KMS-11 (cell line): Measurements from ENCODE around the gene ERCC2.
"Not testable (repeated sequence)": the region's sequence is repeated elsewhere in the genome, so short reads cannot be mapped to it uniquely, and the experiment has no call there.

Experiments
- H2AFZ ChIP-seq: fragments of 200-600 bp; sonication (generic); 2 replicates; pipeline ENCODE4 v1.6.1; 2016; ENCODE audit warnings: antibody characterized with exemption, mixed run types, low read depth
- H3K27ac ChIP-seq: fragments of 200-600 bp; sonication (generic); 2 replicates; pipeline ENCODE4 v1.6.1; 2016; ENCODE audit warnings: mild to moderate bottlenecking, mixed run types
- H3K27me3 ChIP-seq: fragments of 200-600 bp; sonication (generic); 2 replicates; pipeline ENCODE4 v1.6.1; 2017; ENCODE audit warnings: mild to moderate bottlenecking, low read depth, mixed run types, moderate library complexity; ENCODE audit not compliant: insufficient read depth
- H3K36me3 ChIP-seq: fragments of 200-600 bp; sonication (generic); 2 replicates; pipeline ENCODE4 v1.6.1; 2017; ENCODE audit warnings: mild to moderate bottlenecking, mixed run types; ENCODE audit not compliant: insufficient read depth
- H3K4me1 ChIP-seq: fragments of 200-600 bp; sonication (generic); 2 replicates; pipeline ENCODE4 v1.6.1; 2016; ENCODE audit warnings: mild to moderate bottlenecking, low read depth, mixed run types; ENCODE audit not compliant: poor library complexity, severe bottlenecking
- H3K4me2 ChIP-seq: fragments of 200-600 bp; sonication (generic); 2 replicates; pipeline ENCODE4 v1.7.0; 2016; ENCODE audit warnings: mild to moderate bottlenecking, mixed run types
- H3K4me3 ChIP-seq: fragments of 200-600 bp; sonication (generic); IDR thresholded peaks from 2 replicates; pipeline ENCODE4 v1.6.1; 2017; ENCODE audit warnings: low read depth, low read length, mixed read lengths; ENCODE audit not compliant: insufficient read depth
- H3K79me2 ChIP-seq: fragments of 200-600 bp; sonication (generic); 2 replicates; pipeline ENCODE4 v1.6.1; 2016; ENCODE audit warnings: low read depth, mixed run types; ENCODE audit not compliant: insufficient read depth
- H3K9ac ChIP-seq: fragments of 200-600 bp; sonication (generic); 2 replicates; pipeline ENCODE4 v1.6.1; 2016; ENCODE audit warnings: mild to moderate bottlenecking, mixed run types
- H4K20me1 ChIP-seq: fragments of 200-600 bp; sonication (generic); 2 replicates; pipeline ENCODE4 v1.6.1; 2016; ENCODE audit warnings: mild to moderate bottlenecking, mixed run types; ENCODE audit not compliant: insufficient read depth
- TF ChIP-seq, protein P1 (sequence below): fragments of 200-600 bp; sonication (generic); conservative IDR thresholded peaks from 2 replicates; pipeline ENCODE4 v1.6.1; 2017; ENCODE audit warnings: low read depth, mild to moderate bottlenecking, antibody characterized with exemption, low read length, moderate library complexity, mixed read lengths

Gene ERCC2

DNA sequence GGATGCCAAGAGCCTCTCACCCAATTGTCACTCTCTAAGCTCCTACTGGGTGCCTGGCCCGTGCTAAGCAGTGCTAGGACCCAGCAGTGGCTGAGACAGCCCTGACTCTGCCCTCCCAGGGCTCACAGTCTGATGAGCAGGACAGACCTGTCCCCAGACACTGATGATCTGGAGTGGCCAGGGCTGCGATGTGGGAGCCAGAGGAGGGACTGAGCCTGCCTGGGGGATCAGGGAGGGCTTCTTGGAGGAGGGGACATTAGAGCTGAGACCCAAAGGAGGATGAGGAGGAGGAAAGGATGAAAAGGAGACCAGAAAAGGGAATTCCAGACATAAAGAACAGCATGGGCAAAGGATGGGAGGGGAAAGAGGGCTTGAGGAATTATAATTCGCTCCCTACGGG, 46.8 kb upstream of the ERCC2 start:
- Histone ChIP-seq H3K9ac (no peak overlapping the region), H3K4me2 (no peak overlapping the region), H3K27me3 (no peaks in the 10 kb centered on the region), H3K4me3 (no peak overlapping the region), H3K36me3 (no peaks in the 10 kb centered on the region), H4K20me1 (no peaks in the 10 kb centered on the region), H3K4me1 (peaks cover 45% of the 10 kb centered on the region), H2AFZ (no peak overlapping the region), H3K27ac (no peak overlapping the region), H3K79me2 (peaks cover 9% of the 10 kb centered on the region; the same call in 1 of the 2 replicates)
- TF ChIP-seq, protein P1, sequence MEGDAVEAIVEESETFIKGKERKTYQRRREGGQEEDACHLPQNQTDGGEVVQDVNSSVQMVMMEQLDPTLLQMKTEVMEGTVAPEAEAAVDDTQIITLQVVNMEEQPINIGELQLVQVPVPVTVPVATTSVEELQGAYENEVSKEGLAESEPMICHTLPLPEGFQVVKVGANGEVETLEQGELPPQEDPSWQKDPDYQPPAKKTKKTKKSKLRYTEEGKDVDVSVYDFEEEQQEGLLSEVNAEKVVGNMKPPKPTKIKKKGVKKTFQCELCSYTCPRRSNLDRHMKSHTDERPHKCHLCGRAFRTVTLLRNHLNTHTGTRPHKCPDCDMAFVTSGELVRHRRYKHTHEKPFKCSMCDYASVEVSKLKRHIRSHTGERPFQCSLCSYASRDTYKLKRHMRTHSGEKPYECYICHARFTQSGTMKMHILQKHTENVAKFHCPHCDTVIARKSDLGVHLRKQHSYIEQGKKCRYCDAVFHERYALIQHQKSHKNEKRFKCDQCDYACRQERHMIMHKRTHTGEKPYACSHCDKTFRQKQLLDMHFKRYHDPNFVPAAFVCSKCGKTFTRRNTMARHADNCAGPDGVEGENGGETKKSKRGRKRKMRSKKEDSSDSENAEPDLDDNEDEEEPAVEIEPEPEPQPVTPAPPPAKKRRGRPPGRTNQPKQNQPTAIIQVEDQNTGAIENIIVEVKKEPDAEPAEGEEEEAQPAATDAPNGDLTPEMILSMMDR: no peak

DNA sequence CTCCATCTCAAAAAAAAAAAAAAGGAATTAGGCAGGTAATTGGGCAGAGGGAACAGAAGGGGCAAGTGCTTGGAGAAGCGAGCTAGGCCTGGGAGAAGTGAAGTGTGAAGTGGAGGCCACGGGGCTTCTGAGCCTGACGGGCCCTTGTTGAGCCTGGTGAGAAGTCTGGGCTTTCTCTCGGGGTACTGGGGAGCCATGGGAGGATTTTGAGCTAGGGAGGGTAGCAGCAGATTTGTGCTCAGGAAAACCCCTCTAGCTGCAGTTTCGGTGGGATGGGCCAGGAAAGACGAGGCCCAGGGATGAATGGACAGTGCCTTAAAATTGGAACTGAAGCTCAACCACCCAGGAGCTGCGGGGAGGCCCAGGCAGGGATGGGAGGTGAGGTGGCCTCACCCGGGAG, 44.1 kb upstream of the ERCC2 start:
- peaks cover 20% of the 10 kb centered on the region for H3K4me1 ChIP-seq
- no peak overlapping the region for H3K9ac ChIP-seq
- TF ChIP-seq, protein P1: no peak
- no peak overlapping the region for H3K4me3 ChIP-seq
- no peak overlapping the region for H3K4me2 ChIP-seq
- H3K79me2 ChIP-seq: 0 out of 2 replicates have a peak, but pooled peaks cover 4% of the 10 kb centered on the region
- no peaks in the 10 kb centered on the region for H4K20me1 ChIP-seq
- no peaks in the 10 kb centered on the region for H3K27me3 ChIP-seq
- no peak overlapping the region for H2AFZ ChIP-seq
- no peak overlapping the region for H3K27ac ChIP-seq
- H3K36me3 ChIP-seq: no peaks in the 10 kb centered on the region

DNA sequence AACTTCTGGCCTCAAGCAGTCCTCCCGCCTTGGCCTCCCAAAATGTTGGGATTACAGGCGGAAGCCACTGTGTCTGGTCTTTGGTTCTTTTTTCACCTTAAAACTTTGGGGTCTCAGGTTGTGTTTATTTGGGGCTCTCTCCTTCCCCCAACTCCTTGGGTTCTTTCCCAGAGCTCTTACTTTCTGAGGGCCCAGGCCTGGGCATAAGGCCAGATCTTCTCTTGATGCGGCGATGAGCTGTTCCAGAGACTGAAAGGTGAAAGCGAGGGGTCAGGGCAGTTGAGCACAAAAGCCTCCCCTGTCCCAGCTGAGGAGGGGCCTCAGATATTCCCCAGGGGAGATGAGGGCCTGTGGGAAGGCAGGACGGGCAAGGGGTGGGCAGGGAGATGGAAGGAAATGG, 43.1 kb upstream of the ERCC2 start:
- Histone ChIP-seq H3K36me3 (no peaks in the 10 kb centered on the region), H4K20me1 (no peaks in the 10 kb centered on the region), H3K79me2 (peaks cover 13% of the 10 kb centered on the region; the same call in 1 of the 2 replicates), H3K4me1 (peaks cover 10% of the 10 kb centered on the region), H3K4me3 (no peak overlapping the region), H2AFZ (no peak overlapping the region), H3K9ac (no peak overlapping the region), H3K27me3 (no peaks in the 10 kb centered on the region), H3K27ac (no peak overlapping the region), H3K4me2 (no peak overlapping the region)
- TF ChIP-seq, protein P1: no peak

DNA sequence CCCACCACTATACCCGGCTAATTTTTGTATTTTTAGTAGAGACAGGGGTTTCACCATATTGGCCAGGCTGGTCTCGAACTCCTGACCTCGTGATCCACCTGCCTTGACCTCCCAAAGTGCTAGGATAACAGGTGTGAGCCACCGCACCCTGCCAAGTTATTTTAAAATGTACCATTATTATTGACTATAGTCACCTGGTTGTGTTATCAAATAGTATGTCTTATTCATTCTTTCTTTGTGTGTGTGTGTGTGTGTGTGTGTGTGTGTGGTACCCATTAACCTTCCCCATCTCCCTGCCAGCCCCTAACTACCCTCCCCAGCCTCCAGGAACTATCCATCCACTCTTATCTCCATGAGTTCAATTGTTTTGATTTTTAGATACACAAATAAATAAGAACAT, 40.0 kb upstream of the ERCC2 start:
- not testable (repeated sequence) for H3K4me2 ChIP-seq, H3K9ac ChIP-seq, H3K27ac ChIP-seq, H3K27me3 ChIP-seq, H3K4me3 ChIP-seq, H3K36me3 ChIP-seq, H4K20me1 ChIP-seq, H2AFZ ChIP-seq
- Histone ChIP-seq H3K79me2 (peaks cover 26% of the 10 kb centered on the region), H3K4me1 (peaks cover 10% of the 10 kb centered on the region)

DNA sequence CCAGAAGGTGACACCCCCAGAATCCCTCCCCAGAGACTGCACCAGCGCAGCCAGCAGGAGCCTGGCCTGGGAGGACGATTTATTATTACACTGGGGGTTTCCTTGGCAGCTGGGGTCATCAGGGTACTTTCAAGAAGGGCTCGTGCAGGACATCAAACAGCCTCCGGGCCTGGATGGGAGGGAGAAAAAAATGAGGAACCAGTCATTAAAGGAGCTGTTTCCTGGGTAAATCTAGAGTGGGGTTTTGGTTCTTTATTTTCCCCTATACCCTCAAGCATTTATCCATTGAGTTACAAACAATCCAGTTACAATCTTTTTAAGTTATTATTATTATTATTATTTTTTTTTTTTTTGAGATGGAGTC, 39.2 kb upstream of the ERCC2 start:
- no peaks in the 10 kb centered on the region for H3K36me3 ChIP-seq
- H3K79me2 ChIP-seq: peaks cover 26% of the 10 kb centered on the region
- H2AFZ ChIP-seq: no peak overlapping the region
- H3K4me2 ChIP-seq: no peak overlapping the region
- no peak overlapping the region for H3K9ac ChIP-seq
- H3K27me3 ChIP-seq: no peaks in the 10 kb centered on the region
- peaks cover 10% of the 10 kb centered on the region for H3K4me1 ChIP-seq
- no peak overlapping the region for H3K27ac ChIP-seq
- TF ChIP-seq, protein P1: no peak
- no peak overlapping the region for H3K4me3 ChIP-seq
- no peaks in the 10 kb centered on the region for H4K20me1 ChIP-seq
